ENCODE data around the gene RAB19.

Gene RAB19

GRCh38 chr7:140435252-140435895 lies 31.5 kb downstream of the RAB19 start:
- H3K4me3 ChIP-seq (ENCODE audit: low read depth, low read length), result no peak overlapping the region
- H3K27ac ChIP-seq (ENCODE audit: extremely low read depth, low read depth, low read length), result no peak overlapping the region
- H3K36me3 ChIP-seq (ENCODE audit: control insufficient read depth in 2 of 2, insufficient read depth in 1 of 2, low read length in 2 of 2), result no peaks in the 10 kb centered on the region
- no peak for TF ChIP-seq ZNF585B (tag by site-specific recombination; IDR thresholded peaks at IDR 0.05)
- no peak for TF ChIP-seq ZBTB7A (tag by site-specific recombination; IDR thresholded peaks at IDR 0.05; ENCODE audit: low read depth)
- CTCF ChIA-PET, result interaction anchor here (0.7 kb wide), 1 partner anchor 9 kb away, joined by 3 read pairs; no protein-coding TSS in a partner anchor
- H3K9me3 ChIP-seq (ENCODE audit: control insufficient read depth, insufficient read depth, low read depth, low read length), result no peaks in the 10 kb centered on the region
- no peaks in the 10 kb centered on the region for H3K4me1 ChIP-seq (ENCODE audit: control insufficient read depth, insufficient read depth, low read length)
- POLR2A ChIA-PET, result no interaction called here

GRCh38 chr7:140439359-140439758 lies 35.5 kb downstream of the RAB19 start:
- no peak overlapping the region for H3K4me3 ChIP-seq (ENCODE audit: low read depth, low read length)
- no peaks in the 10 kb centered on the region for H3K36me3 ChIP-seq (ENCODE audit: control insufficient read depth in 2 of 2, insufficient read depth in 1 of 2, low read length in 2 of 2)
- TF ChIP-seq ZNF664 (tag by site-specific recombination; IDR thresholded peaks at IDR 0.05) (peak; percentile 41; the same call in 1 of the 2 replicates), ZBTB10 (tag by site-specific recombination; IDR thresholded peaks at IDR 0.05) (no peak)
- CTCF ChIA-PET, result interaction anchor here (0.6 to 1.0 kb wide), 2 partner anchors 19 to 37 kb away, joined by 3 to 7 read pairs; no protein-coding TSS in a partner anchor
- POLR2A ChIA-PET, result interaction anchor here (0.6 kb wide), 2 partner anchors 428 to 1109 kb away, joined by 3 to 4 read pairs; no protein-coding TSS in a partner anchor
- no peaks in the 10 kb centered on the region for H3K4me1 ChIP-seq (ENCODE audit: control insufficient read depth, insufficient read depth, low read length)
- no peaks in the 10 kb centered on the region for H3K9me3 ChIP-seq (ENCODE audit: control insufficient read depth, insufficient read depth, low read depth, low read length)
- no peak overlapping the region for H3K27ac ChIP-seq (ENCODE audit: extremely low read depth, low read depth, low read length)

DNA sequence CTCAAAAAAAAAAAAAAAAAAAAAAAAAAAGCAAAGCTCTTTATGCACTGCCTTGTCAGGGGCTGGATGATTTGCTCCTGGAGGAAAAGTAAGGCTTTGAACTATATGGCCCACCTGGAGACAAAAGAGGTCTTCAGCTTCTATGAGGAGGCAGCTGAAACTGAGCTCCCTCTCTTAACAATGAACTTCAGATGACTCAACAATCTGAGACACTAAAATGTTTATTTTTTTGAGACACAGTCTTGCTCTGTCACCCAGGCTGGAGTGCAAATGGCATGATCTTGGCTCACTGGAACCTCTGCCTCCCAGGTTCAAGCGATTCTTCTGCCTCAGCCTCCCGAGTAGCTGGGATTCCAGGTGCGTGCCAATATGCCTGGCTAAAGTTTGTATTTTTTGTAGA lies 36.7 kb downstream of the RAB19 start:
- Histone ChIP-seq H3K27ac (ENCODE audit: extremely low read depth, low read depth, low read length) (no peak overlapping the region), H3K4me3 (ENCODE audit: low read depth, low read length) (no peak overlapping the region), H3K9me3 (ENCODE audit: control insufficient read depth, insufficient read depth, low read depth, low read length) (no peaks in the 10 kb centered on the region), H3K36me3 (ENCODE audit: control insufficient read depth in 2 of 2, insufficient read depth in 1 of 2, low read length in 2 of 2) (no peaks in the 10 kb centered on the region), H3K4me1 (ENCODE audit: control insufficient read depth, insufficient read depth, low read length) (no peaks in the 10 kb centered on the region)
- TF ChIP-seq ZFP41 (tag by site-specific recombination; IDR thresholded peaks at IDR 0.05; ENCODE audit: borderline replicate concordance), result no peak
- TF ChIP-seq KLF8 (tag by site-specific recombination; IDR thresholded peaks at IDR 0.05), result no peak
- no peak for TF ChIP-seq ZNF391 (tag by site-specific recombination; IDR thresholded peaks at IDR 0.05; ENCODE audit: borderline replicate concordance, low read depth)
- no peak for TF ChIP-seq ZNF416 (tag by site-specific recombination; IDR thresholded peaks at IDR 0.05)
- TF ChIP-seq, protein P1, sequence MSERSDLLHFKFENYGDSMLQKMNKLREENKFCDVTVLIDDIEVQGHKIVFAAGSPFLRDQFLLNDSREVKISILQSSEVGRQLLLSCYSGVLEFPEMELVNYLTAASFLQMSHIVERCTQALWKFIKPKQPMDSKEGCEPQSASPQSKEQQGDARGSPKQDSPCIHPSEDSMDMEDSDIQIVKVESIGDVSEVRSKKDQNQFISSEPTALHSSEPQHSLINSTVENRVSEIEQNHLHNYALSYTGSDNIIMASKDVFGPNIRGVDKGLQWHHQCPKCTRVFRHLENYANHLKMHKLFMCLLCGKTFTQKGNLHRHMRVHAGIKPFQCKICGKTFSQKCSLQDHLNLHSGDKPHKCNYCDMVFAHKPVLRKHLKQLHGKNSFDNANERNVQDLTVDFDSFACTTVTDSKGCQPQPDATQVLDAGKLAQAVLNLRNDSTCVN (tag by site-specific recombination; optimal IDR thresholded peaks at IDR 0.05), result no peak
- TF ChIP-seq KLF1 (tag by site-specific recombination; IDR thresholded peaks at IDR 0.05), result no peak
- ChIA-PET POLR2A (interaction anchor here (0.6 to 0.9 kb wide), 3 partner anchors 27 to 263 kb away, joined by 3 to 5 read pairs (median 4); no protein-coding TSS in a partner anchor), CTCF (interaction anchor here (0.6 kb wide), 1 partner anchor 9 kb away, joined by 7 read pairs; no protein-coding TSS in a partner anchor)

GRCh38 chr7:140441519-140441918 lies 37.7 kb downstream of the RAB19 start:
- Histone ChIP-seq H3K4me3 (ENCODE audit: low read depth, low read length) (no peak overlapping the region), H3K27ac (ENCODE audit: extremely low read depth, low read depth, low read length) (no peak overlapping the region), H3K9me3 (ENCODE audit: control insufficient read depth, insufficient read depth, low read depth, low read length) (no peaks in the 10 kb centered on the region), H3K36me3 (ENCODE audit: control insufficient read depth in 2 of 2, insufficient read depth in 1 of 2, low read length in 2 of 2) (no peaks in the 10 kb centered on the region), H3K4me1 (ENCODE audit: control insufficient read depth, insufficient read depth, low read length) (no peaks in the 10 kb centered on the region)
- peak; percentile 94 for TF ChIP-seq SP7 (tag by site-specific recombination; IDR thresholded peaks at IDR 0.05)
- TF ChIP-seq, protein P2, sequence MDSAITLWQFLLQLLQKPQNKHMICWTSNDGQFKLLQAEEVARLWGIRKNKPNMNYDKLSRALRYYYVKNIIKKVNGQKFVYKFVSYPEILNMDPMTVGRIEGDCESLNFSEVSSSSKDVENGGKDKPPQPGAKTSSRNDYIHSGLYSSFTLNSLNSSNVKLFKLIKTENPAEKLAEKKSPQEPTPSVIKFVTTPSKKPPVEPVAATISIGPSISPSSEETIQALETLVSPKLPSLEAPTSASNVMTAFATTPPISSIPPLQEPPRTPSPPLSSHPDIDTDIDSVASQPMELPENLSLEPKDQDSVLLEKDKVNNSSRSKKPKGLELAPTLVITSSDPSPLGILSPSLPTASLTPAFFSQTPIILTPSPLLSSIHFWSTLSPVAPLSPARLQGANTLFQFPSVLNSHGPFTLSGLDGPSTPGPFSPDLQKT (IDR thresholded peaks at IDR 0.05; ENCODE audit: borderline replicate concordance, low read depth, low read length), result no peak
- no peak for TF ChIP-seq ZSCAN23 (tag by site-specific recombination; IDR thresholded peaks at IDR 0.05)
- TF ChIP-seq, protein P3, sequence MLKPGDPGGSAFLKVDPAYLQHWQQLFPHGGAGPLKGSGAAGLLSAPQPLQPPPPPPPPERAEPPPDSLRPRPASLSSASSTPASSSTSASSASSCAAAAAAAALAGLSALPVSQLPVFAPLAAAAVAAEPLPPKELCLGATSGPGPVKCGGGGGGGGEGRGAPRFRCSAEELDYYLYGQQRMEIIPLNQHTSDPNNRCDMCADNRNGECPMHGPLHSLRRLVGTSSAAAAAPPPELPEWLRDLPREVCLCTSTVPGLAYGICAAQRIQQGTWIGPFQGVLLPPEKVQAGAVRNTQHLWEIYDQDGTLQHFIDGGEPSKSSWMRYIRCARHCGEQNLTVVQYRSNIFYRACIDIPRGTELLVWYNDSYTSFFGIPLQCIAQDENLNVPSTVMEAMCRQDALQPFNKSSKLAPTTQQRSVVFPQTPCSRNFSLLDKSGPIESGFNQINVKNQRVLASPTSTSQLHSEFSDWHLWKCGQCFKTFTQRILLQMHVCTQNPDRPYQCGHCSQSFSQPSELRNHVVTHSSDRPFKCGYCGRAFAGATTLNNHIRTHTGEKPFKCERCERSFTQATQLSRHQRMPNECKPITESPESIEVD (tag by site-specific recombination; IDR thresholded peaks at IDR 0.05), result 0 out of 2 replicates have a peak, but pooled peaks have one; percentile 20
- ChIA-PET CTCF (no interaction called here), POLR2A (no interaction called here)

Data from HEK293 (cell line).